GM23338 (cell line): ENCODE results near the gene OR2L2.

Source experiments
- CREB1 ChIP-seq: fragments of 250-450 bp; sonication (Bioruptor Pico); IDR thresholded peaks from 2 replicates; pipeline ENCODE4 v1.5.0; 2020; ENCODE audit warnings: low read depth, mild to moderate bottlenecking, moderate library complexity
- EZH2 ChIP-seq: fragments of 200-600 bp; sonication (generic); IDR thresholded peaks from one replicate; pipeline ENCODE4 v1.8.0; 2017; ENCODE audit warnings: antibody characterized with exemption, mild to moderate bottlenecking, low read depth; ENCODE audit not compliant: unreplicated experiment
- EZH2phosphoT487 ChIP-seq: fragments of 200-600 bp; sonication (generic); IDR thresholded peaks from one replicate; pipeline ENCODE4 v1.8.1; 2018; ENCODE audit warnings: antibody characterized with exemption; ENCODE audit not compliant: unreplicated experiment
- JUNB ChIP-seq: IDR thresholded peaks from one replicate; pipeline ENCODE4 v1.6.1; 2016; ENCODE audit warnings: antibody characterized with exemption; ENCODE audit not compliant: unreplicated experiment
- ZNF331 ChIP-seq: fragments of 250-450 bp; sonication (Bioruptor Pico); IDR thresholded peaks from 2 replicates; pipeline ENCODE4 v1.5.0; 2020; ENCODE audit warnings: low read depth, mild to moderate bottlenecking, moderate library complexity
- TF ChIP-seq, protein P1 (sequence below), 2 experiments: fragments of 200-600 bp in 1 of 2; sonication (generic) in 1 of 2; conservative IDR thresholded peaks; 2 replicates each; pipeline versions ENCODE4 v1.5.1 to v1.6.1; 2016 to 2017; ENCODE audit warnings: antibody characterized with exemption in 2 of 2, low read depth in 2 of 2, mild to moderate bottlenecking in 2 of 2, moderate library complexity in 1 of 2
- TF ChIP-seq, protein P2 (sequence below): IDR thresholded peaks from 2 replicates; pipeline ENCODE4 v1.6.1; 2016; ENCODE audit warnings: antibody characterized with exemption
- TF ChIP-seq, protein P3 (sequence below): IDR thresholded peaks from one replicate; pipeline ENCODE4 v1.6.1; 2018; ENCODE audit warnings: antibody characterized with exemption; ENCODE audit not compliant: unreplicated experiment

DNA sequence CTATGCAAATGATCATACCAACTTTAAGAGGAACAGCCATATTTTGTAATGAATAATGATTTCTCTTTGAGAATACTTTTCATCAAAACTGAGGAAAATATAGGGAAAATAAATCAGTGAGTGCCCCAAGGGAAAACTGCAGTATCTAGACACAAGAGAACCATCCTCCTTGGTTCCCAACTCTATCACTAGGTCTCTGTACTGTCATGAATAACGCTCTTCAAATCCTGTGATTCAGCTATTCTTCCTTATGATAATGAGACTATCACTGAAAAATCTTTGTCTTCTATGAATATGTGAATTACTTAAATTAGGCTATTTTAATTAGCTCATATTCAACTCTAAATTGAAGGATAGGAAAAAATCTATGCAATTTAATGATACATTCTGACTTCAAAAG is 14.1 kb upstream of the OR2L2 start:
- no peak for TF ChIP-seq EZH2
- TF ChIP-seq, protein P1, sequence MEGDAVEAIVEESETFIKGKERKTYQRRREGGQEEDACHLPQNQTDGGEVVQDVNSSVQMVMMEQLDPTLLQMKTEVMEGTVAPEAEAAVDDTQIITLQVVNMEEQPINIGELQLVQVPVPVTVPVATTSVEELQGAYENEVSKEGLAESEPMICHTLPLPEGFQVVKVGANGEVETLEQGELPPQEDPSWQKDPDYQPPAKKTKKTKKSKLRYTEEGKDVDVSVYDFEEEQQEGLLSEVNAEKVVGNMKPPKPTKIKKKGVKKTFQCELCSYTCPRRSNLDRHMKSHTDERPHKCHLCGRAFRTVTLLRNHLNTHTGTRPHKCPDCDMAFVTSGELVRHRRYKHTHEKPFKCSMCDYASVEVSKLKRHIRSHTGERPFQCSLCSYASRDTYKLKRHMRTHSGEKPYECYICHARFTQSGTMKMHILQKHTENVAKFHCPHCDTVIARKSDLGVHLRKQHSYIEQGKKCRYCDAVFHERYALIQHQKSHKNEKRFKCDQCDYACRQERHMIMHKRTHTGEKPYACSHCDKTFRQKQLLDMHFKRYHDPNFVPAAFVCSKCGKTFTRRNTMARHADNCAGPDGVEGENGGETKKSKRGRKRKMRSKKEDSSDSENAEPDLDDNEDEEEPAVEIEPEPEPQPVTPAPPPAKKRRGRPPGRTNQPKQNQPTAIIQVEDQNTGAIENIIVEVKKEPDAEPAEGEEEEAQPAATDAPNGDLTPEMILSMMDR (conservative IDR thresholded peaks at IDR 0.05; ENCODE audit: low read depth in 2 of 2) = no peak
- TF ChIP-seq, protein P2, sequence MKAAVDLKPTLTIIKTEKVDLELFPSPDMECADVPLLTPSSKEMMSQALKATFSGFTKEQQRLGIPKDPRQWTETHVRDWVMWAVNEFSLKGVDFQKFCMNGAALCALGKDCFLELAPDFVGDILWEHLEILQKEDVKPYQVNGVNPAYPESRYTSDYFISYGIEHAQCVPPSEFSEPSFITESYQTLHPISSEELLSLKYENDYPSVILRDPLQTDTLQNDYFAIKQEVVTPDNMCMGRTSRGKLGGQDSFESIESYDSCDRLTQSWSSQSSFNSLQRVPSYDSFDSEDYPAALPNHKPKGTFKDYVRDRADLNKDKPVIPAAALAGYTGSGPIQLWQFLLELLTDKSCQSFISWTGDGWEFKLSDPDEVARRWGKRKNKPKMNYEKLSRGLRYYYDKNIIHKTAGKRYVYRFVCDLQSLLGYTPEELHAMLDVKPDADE = no peak
- TF ChIP-seq JUNB = no peak
- no peak for TF ChIP-seq EZH2phosphoT487
- TF ChIP-seq CREB1 = no peak
- no peak for TF ChIP-seq ZNF331 (CRISPR knock-in tag)
- TF ChIP-seq, protein P3, sequence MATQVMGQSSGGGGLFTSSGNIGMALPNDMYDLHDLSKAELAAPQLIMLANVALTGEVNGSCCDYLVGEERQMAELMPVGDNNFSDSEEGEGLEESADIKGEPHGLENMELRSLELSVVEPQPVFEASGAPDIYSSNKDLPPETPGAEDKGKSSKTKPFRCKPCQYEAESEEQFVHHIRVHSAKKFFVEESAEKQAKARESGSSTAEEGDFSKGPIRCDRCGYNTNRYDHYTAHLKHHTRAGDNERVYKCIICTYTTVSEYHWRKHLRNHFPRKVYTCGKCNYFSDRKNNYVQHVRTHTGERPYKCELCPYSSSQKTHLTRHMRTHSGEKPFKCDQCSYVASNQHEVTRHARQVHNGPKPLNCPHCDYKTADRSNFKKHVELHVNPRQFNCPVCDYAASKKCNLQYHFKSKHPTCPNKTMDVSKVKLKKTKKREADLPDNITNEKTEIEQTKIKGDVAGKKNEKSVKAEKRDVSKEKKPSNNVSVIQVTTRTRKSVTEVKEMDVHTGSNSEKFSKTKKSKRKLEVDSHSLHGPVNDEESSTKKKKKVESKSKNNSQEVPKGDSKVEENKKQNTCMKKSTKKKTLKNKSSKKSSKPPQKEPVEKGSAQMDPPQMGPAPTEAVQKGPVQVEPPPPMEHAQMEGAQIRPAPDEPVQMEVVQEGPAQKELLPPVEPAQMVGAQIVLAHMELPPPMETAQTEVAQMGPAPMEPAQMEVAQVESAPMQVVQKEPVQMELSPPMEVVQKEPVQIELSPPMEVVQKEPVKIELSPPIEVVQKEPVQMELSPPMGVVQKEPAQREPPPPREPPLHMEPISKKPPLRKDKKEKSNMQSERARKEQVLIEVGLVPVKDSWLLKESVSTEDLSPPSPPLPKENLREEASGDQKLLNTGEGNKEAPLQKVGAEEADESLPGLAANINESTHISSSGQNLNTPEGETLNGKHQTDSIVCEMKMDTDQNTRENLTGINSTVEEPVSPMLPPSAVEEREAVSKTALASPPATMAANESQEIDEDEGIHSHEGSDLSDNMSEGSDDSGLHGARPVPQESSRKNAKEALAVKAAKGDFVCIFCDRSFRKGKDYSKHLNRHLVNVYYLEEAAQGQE = no peak
